Bronchial epithelial cell (primary cell): Measurements from ENCODE around the gene RSPO1. TPM values are rescaled to one million over a fixed set of nuclear protein-coding genes. Genes with fewer than 3 reads are reported as not detected.

Experiments used
- DNase-seq: peaks from one replicate; pipeline ENCODE4 v3.0.0-alpha.2; 2010; ENCODE audit warnings: low read depth
- FAIRE-seq: peaks from 2 replicates; lab custom pipeline; 2011; peaks lifted over from hg19 to GRCh38; lab: Jason Lieb, UNC
- H3K27me3 ChIP-seq: 2 replicates; pipeline ENCODE4 v1.5.1; 2011; ENCODE audit warnings: low read length; ENCODE audit not compliant: control insufficient read depth, insufficient read depth
- H3K36me3 ChIP-seq: 2 replicates; pipeline ENCODE4 v1.5.1; 2011; ENCODE audit warnings: low read length; ENCODE audit not compliant: control insufficient read depth, insufficient read depth
- H3K4me3 ChIP-seq: 2 replicates; pipeline ENCODE4 v1.5.1; 2011; ENCODE audit warnings: mild to moderate bottlenecking, low read depth, low read length, control low read depth
- total RNA-seq: library from RNA; depleted of rRNA; stranded (reverse); fragments of >200 nt; gene quantifications from 2 replicates; pipeline ENCODE4 v1.2.1, GENCODE V29; 2014
- TF ChIP-seq, protein P1 (sequence below): IDR thresholded peaks from 2 replicates; pipeline ENCODE4 v1.5.1; 2011; ENCODE audit warnings: mild to moderate bottlenecking, moderate library complexity, low read length, control low read depth, inconsistent platforms; ENCODE audit not compliant: insufficient read depth, severe bottlenecking

The RSPO1 gene
- total RNA-seq, 1 donor from 2014 or later: not detected

GRCh38 chr1:37653906-37654305 lies 19.2 kb upstream of the RSPO1 start:
- Histone ChIP-seq H3K4me3 (no peak overlapping the region), H3K27me3 (peaks cover 6% of the 10 kb centered on the region), H3K36me3 (no peaks in the 10 kb centered on the region)
- FAIRE-seq (no peak), DNase-seq (no peak)
- TF ChIP-seq, protein P1, sequence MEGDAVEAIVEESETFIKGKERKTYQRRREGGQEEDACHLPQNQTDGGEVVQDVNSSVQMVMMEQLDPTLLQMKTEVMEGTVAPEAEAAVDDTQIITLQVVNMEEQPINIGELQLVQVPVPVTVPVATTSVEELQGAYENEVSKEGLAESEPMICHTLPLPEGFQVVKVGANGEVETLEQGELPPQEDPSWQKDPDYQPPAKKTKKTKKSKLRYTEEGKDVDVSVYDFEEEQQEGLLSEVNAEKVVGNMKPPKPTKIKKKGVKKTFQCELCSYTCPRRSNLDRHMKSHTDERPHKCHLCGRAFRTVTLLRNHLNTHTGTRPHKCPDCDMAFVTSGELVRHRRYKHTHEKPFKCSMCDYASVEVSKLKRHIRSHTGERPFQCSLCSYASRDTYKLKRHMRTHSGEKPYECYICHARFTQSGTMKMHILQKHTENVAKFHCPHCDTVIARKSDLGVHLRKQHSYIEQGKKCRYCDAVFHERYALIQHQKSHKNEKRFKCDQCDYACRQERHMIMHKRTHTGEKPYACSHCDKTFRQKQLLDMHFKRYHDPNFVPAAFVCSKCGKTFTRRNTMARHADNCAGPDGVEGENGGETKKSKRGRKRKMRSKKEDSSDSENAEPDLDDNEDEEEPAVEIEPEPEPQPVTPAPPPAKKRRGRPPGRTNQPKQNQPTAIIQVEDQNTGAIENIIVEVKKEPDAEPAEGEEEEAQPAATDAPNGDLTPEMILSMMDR: no peak

GRCh38 chr1:37652976-37653375 lies 18.3 kb upstream of the RSPO1 start:
- TF ChIP-seq, protein P1: no peak
- H3K36me3 ChIP-seq: no peaks in the 10 kb centered on the region
- peaks cover 5% of the 10 kb centered on the region for H3K27me3 ChIP-seq
- FAIRE-seq (no peak), DNase-seq (no peak)
- H3K4me3 ChIP-seq: no peak overlapping the region

DNA sequence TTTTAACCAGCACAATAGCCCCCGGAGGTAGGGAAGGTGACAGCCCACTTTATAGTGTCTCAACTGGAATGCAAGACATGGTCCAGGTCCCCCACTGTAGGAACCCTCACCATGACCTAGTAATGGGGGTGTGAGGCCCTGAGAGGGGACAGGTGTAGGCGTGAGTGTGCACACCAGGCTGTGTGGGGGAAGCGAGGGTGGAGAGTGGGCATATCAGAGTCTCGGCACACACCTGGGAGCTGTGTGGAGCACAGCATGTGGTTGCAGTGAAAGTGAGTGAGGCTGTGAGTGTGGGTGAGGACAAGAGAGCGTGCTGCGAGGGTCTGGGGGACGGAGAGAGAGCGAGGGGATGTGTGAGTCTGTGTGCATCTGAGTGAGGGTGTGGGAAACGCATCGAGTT lies 17.1 kb upstream of the RSPO1 start:
- no peak overlapping the region for H3K4me3 ChIP-seq
- no peak for FAIRE-seq
- H3K36me3 ChIP-seq: no peaks in the 10 kb centered on the region
- no peak for DNase-seq
- TF ChIP-seq, protein P1: no peak
- peaks cover 4% of the 10 kb centered on the region for H3K27me3 ChIP-seq

- peaks cover 4% of the 10 kb centered on the region for H3K27me3 ChIP-seq
- FAIRE-seq: no peak
- DNase-seq: no peak
- TF ChIP-seq, protein P1: no peak
- no peak overlapping the region for H3K4me3 ChIP-seq
- no peaks in the 10 kb centered on the region for H3K36me3 ChIP-seq
Observed at GRCh38 chr1:37650721-37651120, 16.0 kb upstream of the RSPO1 start.

DNA sequence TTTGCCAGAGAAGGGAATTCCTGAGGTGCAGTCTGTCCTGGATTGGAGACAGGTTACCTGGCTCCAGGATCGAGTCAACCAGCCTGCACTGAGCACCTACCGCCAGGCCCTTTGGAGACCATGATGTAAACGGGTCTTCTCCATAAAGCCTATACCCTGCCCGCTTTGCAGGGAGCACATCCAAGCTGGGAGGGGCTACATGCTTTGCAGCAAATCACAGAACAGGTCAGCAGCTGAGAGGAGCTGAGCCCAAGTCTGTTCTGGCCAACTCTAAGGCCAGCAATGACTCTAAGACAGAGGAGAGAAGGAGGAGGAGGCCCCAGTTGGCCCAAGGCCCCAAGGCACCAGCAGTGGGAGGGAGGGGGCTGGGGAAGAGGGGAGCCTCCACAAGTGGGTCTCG lies 15.5 kb upstream of the RSPO1 start:
- Histone ChIP-seq H3K36me3 (no peaks in the 10 kb centered on the region), H3K4me3 (no peak overlapping the region), H3K27me3 (peaks cover 4% of the 10 kb centered on the region)
- FAIRE-seq: no peak
- TF ChIP-seq, protein P1: no peak
- DNase-seq: no peak

DNA sequence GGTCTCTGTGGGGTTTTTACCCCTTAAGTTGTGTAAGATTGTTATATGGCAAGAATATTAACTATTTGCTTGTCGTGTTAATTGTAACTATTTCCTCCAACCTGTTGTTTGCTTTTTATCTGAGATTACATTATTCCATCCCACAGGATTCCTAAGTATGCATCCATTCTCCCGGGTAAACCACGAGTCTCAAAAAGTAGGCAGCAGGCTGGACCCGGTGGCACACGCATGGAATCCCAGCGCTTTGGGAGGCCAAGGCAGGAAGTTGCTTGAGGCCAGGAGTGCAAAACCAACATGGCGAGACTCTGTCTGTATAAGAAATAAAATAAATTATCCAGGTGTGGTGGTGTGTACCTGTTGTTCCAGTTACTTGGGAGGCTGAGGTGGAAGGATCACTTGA lies 12.6 kb upstream of the RSPO1 start:
- Histone ChIP-seq H3K4me3 (no peak overlapping the region), H3K27me3 (peaks cover 1% of the 10 kb centered on the region), H3K36me3 (no peaks in the 10 kb centered on the region)
- TF ChIP-seq, protein P1: no peak
- DNase-seq: no peak
- FAIRE-seq: no peak
